Metanephros (tissue), 1 donor: Measurements from ENCODE around the gene SATL1. TPM values are rescaled to one million over a fixed set of nuclear protein-coding genes. Genes with fewer than 3 reads are reported as not detected.

ENCODE experiments used
- total RNA-seq: library from RNA; depleted of rRNA; stranded (reverse); fragments of >200 nt; gene quantifications from one replicate; pipeline ENCODE4 v1.2.3, GENCODE V29; 2014

Gene SATL1, protein sequence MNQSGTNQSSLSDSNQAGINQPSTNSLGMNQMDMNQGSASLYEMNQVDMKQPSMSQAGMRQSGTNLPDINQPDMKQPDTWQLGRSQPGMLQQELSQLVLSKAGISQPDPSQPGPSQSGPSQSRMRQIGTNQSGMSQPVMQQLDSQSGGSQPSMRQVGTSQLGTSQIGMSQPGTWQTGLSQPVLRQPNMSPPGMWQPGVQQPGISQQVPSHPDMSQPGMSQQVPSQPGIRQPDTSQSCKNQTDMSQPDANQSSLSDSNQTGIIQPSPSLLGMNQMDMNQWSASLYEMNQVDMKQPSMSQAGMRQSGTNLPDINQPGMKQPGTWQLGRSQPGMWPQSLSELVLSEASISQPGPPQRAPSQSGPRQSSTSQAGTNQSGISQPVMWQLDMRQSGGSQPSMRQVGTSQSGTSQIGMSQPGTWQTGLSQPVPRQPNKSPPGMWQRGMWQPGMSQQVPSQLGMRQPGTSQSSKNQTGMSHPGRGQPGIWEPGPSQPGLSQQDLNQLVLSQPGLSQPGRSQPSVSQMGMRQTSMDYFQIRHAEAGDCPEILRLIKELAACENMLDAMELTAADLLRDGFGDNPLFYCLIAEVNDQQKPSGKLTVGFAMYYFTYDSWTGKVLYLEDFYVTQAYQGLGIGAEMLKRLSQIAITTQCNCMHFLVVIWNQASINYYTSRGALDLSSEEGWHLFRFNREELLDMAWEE
- total RNA-seq, result 0.35 TPM

DNA sequence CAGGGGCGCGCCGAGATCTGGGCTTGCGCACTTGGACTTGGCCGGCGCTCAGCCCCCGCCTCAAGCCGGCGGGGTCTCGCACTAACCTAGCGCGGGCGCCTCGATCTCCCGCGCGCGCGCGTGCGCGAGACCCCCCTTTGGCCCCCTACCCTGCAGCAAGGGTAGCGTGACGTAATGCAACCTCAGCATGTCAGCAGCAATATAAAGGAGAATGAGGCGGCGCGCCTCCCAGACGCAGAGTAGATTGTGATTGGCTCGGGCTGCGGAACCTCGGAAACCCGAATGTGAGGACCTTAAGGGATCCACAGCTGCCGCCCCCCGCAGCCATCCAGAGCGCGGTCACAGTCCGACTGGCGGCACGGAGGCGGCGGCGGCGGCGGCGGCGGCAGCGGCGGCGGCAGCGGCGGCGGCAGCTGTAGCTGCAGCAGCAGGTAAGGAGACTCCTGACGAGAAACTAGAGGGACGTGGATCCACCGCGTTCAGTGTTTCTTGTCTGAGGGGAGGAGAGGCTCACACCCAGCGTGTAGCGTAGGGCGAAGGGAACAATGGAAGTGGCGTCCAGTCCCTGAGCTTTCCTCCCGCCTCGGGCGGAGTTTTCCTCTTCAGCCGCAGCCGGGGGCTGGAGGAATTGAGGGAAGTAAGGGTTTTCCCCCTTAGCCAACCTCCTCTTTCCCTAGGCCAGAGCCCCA is at the start of gene SATL1, which contains the start of gene ZNF711:
Gene SATL1, minus strand, starts transcription at position 19 of the 689 bp plus-strand sequence. CDS start 134,811 bp downstream, outside the sequence.
Gene ZNF711, plus strand, starts transcription at position 231 of the 689 bp plus-strand sequence. CDS start 3,582 bp downstream, outside the sequence.

Other genes starting within 250 kb of the SATL1 start
- 14.4 TPM for gene APOOL, start 239.9 kb downstream of the SATL1 start, total RNA-seq
- 30.1 TPM for gene ZNF711, start 212 bp upstream of the SATL1 start, total RNA-seq
- 0.70 TPM for gene POF1B, start 135.9 kb upstream of the SATL1 start, total RNA-seq